OCI-LY7 (cell line): Measurements from ENCODE around the gene C16orf95.

Experiments used
- CTCF ChIP-seq: fragments of 200-600 bp; sonication (generic); conservative IDR thresholded peaks from 2 replicates; pipeline ENCODE4 v1.5.1; 2014; ENCODE audit warnings: mild to moderate bottlenecking, antibody characterized with exemption, low read length, moderate library complexity, mixed read lengths
- EZH2phosphoT487 ChIP-seq: fragments of 200-600 bp; sonication (generic); IDR thresholded peaks from 2 replicates; pipeline ENCODE4 v1.6.1; 2018; ENCODE audit warnings: low read depth, borderline replicate concordance, mild to moderate bottlenecking, mixed run types, antibody characterized with exemption, low read length, moderate library complexity, mixed read lengths

- no peak for TF ChIP-seq CTCF
- TF ChIP-seq EZH2phosphoT487 = no peak
These were observed 21.9 kb downstream of the C16orf95 start for GRCh38 chr16:87295259-87295658.
